Karpas-422 (cell line): ENCODE results near the gene VWA1. TPM values are rescaled to one million over a fixed set of nuclear protein-coding genes. Genes with fewer than 3 reads are reported as not detected.

Experiments used
- DNase-seq: peaks from one replicate; pipeline ENCODE4 v3.0.0-alpha.2; 2015
- H2AFZ ChIP-seq: fragments of 200-600 bp; sonication (generic); 2 replicates; pipeline ENCODE4 v1.6.1; 2014; ENCODE audit warnings: antibody characterized with exemption, low read length, mixed read lengths
- H3K27ac ChIP-seq: fragments of 200-600 bp; sonication (generic); 2 replicates; pipeline ENCODE4 v1.5.1; 2014; ENCODE audit warnings: mild to moderate bottlenecking, low read length, moderate library complexity
- H3K27me3 ChIP-seq: fragments of 200-600 bp; sonication (generic); 2 replicates; pipeline ENCODE4 v1.6.1; 2014; ENCODE audit warnings: low read length, mixed read lengths
- H3K36me3 ChIP-seq: fragments of 200-600 bp; sonication (generic); 2 replicates; pipeline ENCODE4 v1.6.1; 2014; ENCODE audit warnings: low read length, mixed read lengths; ENCODE audit not compliant: insufficient read depth
- H3K4me1 ChIP-seq: fragments of 200-600 bp; sonication (generic); 2 replicates; pipeline ENCODE4 v1.6.1; 2014; ENCODE audit warnings: mild to moderate bottlenecking, low read length, mixed read lengths
- H3K4me2 ChIP-seq: fragments of 200-600 bp; sonication (generic); 2 replicates; pipeline ENCODE4 v1.6.1; 2014; ENCODE audit warnings: low read length, low read depth, mild to moderate bottlenecking; ENCODE audit not compliant: poor library complexity, severe bottlenecking
- H3K4me3 ChIP-seq: fragments of 200-600 bp; sonication (generic); 2 replicates; pipeline ENCODE4 v1.5.1; 2014; ENCODE audit warnings: mild to moderate bottlenecking, antibody characterized with exemption, low read length, mixed read lengths
- H3K79me2 ChIP-seq: fragments of 200-600 bp; sonication (generic); 2 replicates; pipeline ENCODE4 v1.6.1; 2014; ENCODE audit warnings: mild to moderate bottlenecking, low read length, mixed read lengths
- H3K9ac ChIP-seq: fragments of 200-600 bp; sonication (generic); 2 replicates; pipeline ENCODE4 v1.6.0; 2014; ENCODE audit warnings: low read length
- H3K9me2 ChIP-seq: fragments of 200-600 bp; sonication (generic), shearing (Covaris generic); replicated peaks from 2 replicates; pipeline ENCODE4 v1.6.0; 2014; ENCODE audit warnings: mild to moderate bottlenecking, low read length, moderate library complexity; ENCODE audit not compliant: insufficient read depth
- H3K9me3 ChIP-seq: fragments of 300-700, 200-600 bp; sonication (generic); 2 replicates; pipeline ENCODE4 v1.6.1; 2014; ENCODE audit warnings: low read length, mixed read lengths
- H4K20me1 ChIP-seq: fragments of 200-600 bp; sonication (generic); 2 replicates; pipeline ENCODE4 v1.6.1; 2014; ENCODE audit warnings: mild to moderate bottlenecking, antibody characterized with exemption, low read length, low read depth; ENCODE audit not compliant: insufficient read depth
- total RNA-seq: library from RNA; depleted of rRNA; stranded (reverse); fragments of >200 nt; shearing (Covaris generic); gene quantifications from 2 replicates; pipeline ENCODE4 v1.2.3, GENCODE V29; 2014; ENCODE audit warnings: low replicate concordance

VWA1 gene
- total RNA-seq, 1 experiment from 2014 or later: not detected

DNA sequence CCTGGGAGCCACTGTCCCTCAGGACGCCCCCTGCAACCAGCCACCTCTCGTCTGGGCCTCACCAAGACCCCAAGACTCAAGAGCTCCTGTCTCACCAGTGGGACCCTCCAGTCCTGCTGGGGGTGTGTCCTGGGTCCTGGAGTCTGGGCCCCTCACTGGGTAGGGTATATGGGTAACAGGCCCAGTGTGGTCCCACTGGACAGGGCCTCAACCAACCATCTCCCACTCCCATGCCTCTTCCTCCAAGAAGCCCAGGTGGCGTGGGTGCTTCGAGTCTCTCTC is 725 bp upstream of the VWA1 start:
- no peaks in the 10 kb centered on the region for H4K20me1 ChIP-seq
- no peaks in the 10 kb centered on the region for H3K36me3 ChIP-seq
- H2AFZ ChIP-seq: no peak overlapping the region
- H3K4me1 ChIP-seq: peaks cover 5% of the 10 kb centered on the region; the same call in 1 of the 2 replicates
- H3K27ac ChIP-seq: no peak overlapping the region
- H3K27me3 ChIP-seq: no peaks in the 10 kb centered on the region
- no peak overlapping the region for H3K9ac ChIP-seq
- H3K79me2 ChIP-seq: no peaks in the 10 kb centered on the region
- no peaks in the 10 kb centered on the region for H3K9me3 ChIP-seq
- no peak overlapping the region for H3K4me3 ChIP-seq
- no peaks in the 10 kb centered on the region for H3K9me2 ChIP-seq
- no peak overlapping the region for H3K4me2 ChIP-seq
- DNase-seq: no peak

DNA sequence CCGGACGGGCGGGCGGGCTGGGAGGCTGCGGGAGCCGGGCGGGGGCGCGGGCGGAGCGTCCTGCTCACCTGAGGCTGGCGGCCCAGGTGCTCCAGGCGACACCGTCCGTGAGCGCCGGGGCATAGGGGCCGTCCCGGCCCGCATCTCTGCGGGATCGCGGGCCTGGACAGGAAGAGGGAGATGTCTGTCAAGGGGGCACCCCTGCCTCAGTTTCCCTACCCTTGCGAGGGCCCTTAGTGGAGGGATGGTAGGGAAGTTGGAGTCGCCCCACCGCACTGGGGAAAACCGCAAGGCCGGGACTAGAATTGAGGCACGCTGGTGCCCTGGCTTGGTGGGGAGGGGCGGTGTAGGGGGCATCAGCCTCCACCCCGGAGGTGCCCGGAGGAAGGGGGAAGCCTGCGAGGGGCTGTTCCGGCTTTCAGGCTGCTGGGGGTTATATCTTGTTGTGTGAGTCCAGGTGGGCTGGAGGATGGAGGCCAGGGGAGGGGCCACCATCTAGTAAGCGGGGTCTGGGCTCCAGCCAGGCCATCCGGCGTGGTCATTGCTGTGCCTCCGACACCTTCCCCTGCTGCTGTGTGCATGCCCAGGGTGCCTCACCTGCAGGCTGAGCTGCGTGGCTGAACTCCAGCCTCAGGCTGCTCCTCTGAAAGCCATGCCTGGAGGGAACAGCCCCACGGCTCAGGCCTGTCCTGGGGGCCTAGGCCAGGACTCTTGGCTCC is 580 bp downstream of the VWA1 start:
- Histone ChIP-seq H4K20me1 (no peaks in the 10 kb centered on the region), H3K9me3 (no peaks in the 10 kb centered on the region), H2AFZ (no peak overlapping the region), H3K9ac (no peak overlapping the region), H3K27me3 (no peaks in the 10 kb centered on the region), H3K79me2 (no peaks in the 10 kb centered on the region), H3K9me2 (no peaks in the 10 kb centered on the region), H3K4me3 (no peak overlapping the region), H3K4me1 (peaks cover 6% of the 10 kb centered on the region; the same call in 1 of the 2 replicates), H3K36me3 (no peaks in the 10 kb centered on the region), H3K27ac (no peak overlapping the region), H3K4me2 (no peak overlapping the region)
- DNase-seq: no peak

DNA sequence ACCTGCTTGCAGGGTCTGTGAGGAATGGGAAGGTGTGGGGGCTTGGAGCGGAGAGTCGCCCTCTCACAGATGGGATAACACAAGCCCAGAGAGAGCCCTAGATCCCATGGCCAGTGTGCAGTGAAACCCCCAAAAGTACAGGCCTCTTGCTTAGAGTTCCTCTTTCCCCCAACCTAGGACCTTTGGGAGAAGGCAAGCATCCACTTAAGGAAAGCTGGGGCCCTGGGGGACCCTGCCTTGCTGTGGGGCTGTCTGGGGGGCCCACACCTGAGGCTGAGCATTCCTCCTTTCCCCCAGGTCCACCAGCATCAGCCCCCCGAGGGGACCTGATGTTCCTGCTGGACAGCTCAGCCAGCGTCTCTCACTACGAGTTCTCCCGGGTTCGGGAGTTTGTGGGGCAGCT is 1.1 kb downstream of the VWA1 start:
- no peaks in the 10 kb centered on the region for H3K9me3 ChIP-seq
- H2AFZ ChIP-seq: no peak overlapping the region
- no peaks in the 10 kb centered on the region for H3K27me3 ChIP-seq
- H3K4me1 ChIP-seq: peaks cover 7% of the 10 kb centered on the region; the same call in 1 of the 2 replicates
- H3K36me3 ChIP-seq: no peaks in the 10 kb centered on the region
- no peaks in the 10 kb centered on the region for H4K20me1 ChIP-seq
- H3K79me2 ChIP-seq: no peaks in the 10 kb centered on the region
- DNase-seq: no peak
- no peak overlapping the region for H3K4me3 ChIP-seq
- no peak overlapping the region for H3K27ac ChIP-seq
- H3K9ac ChIP-seq: no peak overlapping the region
- H3K4me2 ChIP-seq: no peak overlapping the region
- no peaks in the 10 kb centered on the region for H3K9me2 ChIP-seq

DNA sequence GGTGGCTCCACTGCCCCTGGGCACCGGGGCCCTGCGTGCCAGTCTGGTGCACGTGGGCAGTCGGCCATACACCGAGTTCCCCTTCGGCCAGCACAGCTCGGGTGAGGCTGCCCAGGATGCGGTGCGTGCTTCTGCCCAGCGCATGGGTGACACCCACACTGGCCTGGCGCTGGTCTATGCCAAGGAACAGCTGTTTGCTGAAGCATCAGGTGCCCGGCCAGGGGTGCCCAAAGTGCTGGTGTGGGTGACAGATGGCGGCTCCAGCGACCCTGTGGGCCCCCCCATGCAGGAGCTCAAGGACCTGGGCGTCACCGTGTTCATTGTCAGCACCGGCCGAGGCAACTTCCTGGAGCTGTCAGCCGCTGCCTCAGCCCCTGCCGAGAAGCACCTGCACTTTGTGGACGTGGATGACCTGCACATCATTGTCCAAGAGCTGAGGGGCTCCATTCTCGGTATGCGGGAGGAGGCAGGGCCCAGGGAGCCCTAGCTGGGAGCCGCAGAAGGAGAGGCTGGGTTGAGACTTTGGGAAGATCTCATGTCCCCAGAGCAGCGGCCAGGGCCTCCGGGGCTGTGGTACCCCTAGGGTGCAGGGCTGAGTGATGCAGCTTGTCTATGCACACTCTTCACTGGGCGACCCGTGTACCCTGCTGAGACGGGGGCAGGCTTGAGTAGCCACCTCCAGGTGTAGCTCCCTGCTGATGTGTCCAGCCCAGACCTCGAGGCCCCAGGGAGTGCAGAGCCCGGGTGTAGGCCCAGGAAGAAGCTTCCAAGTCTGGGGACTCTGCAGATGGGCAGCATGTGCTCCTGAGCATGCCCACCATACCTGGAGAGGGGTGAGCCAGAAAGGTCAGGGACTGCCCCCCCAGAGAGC is 1.8 kb downstream of the VWA1 start:
- Histone ChIP-seq H3K4me2 (no peak overlapping the region), H3K27me3 (no peaks in the 10 kb centered on the region), H4K20me1 (no peaks in the 10 kb centered on the region), H3K36me3 (no peaks in the 10 kb centered on the region), H2AFZ (no peak overlapping the region), H3K79me2 (no peaks in the 10 kb centered on the region), H3K9me3 (no peaks in the 10 kb centered on the region), H3K9ac (no peak overlapping the region), H3K27ac (no peak overlapping the region), H3K9me2 (no peaks in the 10 kb centered on the region), H3K4me3 (no peak overlapping the region), H3K4me1 (peaks cover 7% of the 10 kb centered on the region; the same call in 1 of the 2 replicates)
- DNase-seq: no peak

DNA sequence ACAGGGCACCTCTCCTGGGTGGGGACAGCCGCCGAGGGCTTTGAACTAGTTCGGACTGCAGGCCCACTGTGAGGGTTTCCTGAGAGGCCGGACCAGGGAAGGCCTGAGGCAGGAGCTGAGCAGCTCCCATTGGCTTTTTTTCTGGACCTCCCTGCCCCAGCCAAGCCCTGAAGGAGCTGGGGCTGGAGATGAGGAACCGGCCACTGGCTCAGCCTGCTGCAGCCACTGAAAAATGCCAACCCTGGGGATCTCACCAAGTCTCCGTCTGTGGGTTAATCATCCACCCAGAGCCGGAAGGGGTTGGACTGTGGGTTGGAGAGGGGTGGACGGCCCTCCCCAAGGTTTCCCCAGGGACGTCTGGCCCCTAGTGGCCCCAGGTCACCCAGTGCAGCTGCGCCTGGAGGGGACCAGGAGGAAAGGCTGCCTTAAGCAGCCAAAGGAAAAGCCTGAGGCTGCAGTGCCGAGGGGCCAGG is 2.5 kb downstream of the VWA1 start:
- no peak overlapping the region for H3K4me2 ChIP-seq
- no peaks in the 10 kb centered on the region for H3K9me3 ChIP-seq
- H3K4me1 ChIP-seq: peaks cover 7% of the 10 kb centered on the region; the same call in 1 of the 2 replicates
- no peak overlapping the region for H3K4me3 ChIP-seq
- H3K9me2 ChIP-seq: no peaks in the 10 kb centered on the region
- no peak overlapping the region for H2AFZ ChIP-seq
- H3K36me3 ChIP-seq: no peaks in the 10 kb centered on the region
- H3K27ac ChIP-seq: no peak overlapping the region
- no peak for DNase-seq
- H4K20me1 ChIP-seq: no peaks in the 10 kb centered on the region
- no peaks in the 10 kb centered on the region for H3K27me3 ChIP-seq
- H3K79me2 ChIP-seq: no peaks in the 10 kb centered on the region
- no peak overlapping the region for H3K9ac ChIP-seq

DNA sequence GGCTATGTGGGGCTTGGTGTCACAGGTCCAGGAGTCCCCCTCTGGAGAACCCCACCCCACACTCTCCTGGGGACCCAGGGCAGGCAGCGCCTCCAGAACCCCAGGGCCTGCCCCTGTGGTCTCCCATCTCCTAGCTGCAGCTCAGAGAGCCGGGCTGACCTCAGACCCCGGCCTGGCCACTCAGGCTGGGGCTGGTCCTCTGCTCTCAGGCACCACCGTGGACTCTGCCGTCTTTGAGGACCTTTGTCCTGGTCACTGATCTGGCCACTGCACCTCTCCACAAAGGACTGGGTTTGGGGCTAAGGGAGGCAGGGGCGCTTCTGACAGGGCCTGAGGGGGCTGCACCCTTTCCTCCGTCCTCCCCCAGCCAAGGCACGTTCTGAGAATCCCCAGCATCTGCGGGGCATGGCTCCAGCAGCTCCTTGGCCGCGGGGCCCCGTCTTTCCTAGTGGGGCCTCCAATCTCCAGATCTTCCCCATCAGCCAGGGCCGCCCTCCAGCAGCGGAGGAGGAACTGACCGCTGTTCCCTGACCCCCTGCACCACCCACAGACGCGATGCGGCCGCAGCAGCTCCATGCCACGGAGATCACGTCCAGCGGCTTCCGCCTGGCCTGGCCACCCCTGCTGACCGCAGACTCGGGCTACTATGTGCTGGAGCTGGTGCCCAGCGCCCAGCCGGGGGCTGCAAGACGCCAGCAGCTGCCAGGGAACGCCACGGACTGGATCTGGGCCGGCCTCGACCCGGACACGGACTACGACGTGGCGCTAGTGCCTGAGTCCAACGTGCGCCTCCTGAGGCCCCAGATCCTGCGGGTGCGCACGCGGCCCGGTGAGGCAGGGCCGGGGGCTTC is 3.3 kb downstream of the VWA1 start:
- H3K27ac ChIP-seq: no peak overlapping the region
- no peak overlapping the region for H3K4me3 ChIP-seq
- H2AFZ ChIP-seq: no peak overlapping the region
- peaks cover 7% of the 10 kb centered on the region; the same call in 1 of the 2 replicates for H3K4me1 ChIP-seq
- H3K27me3 ChIP-seq: no peaks in the 10 kb centered on the region
- H3K4me2 ChIP-seq: no peak overlapping the region
- H3K9ac ChIP-seq: no peak overlapping the region
- H3K79me2 ChIP-seq: no peaks in the 10 kb centered on the region
- no peaks in the 10 kb centered on the region for H4K20me1 ChIP-seq
- H3K9me2 ChIP-seq: no peaks in the 10 kb centered on the region
- H3K9me3 ChIP-seq: no peaks in the 10 kb centered on the region
- H3K36me3 ChIP-seq: no peaks in the 10 kb centered on the region
- DNase-seq: no peak

DNA sequence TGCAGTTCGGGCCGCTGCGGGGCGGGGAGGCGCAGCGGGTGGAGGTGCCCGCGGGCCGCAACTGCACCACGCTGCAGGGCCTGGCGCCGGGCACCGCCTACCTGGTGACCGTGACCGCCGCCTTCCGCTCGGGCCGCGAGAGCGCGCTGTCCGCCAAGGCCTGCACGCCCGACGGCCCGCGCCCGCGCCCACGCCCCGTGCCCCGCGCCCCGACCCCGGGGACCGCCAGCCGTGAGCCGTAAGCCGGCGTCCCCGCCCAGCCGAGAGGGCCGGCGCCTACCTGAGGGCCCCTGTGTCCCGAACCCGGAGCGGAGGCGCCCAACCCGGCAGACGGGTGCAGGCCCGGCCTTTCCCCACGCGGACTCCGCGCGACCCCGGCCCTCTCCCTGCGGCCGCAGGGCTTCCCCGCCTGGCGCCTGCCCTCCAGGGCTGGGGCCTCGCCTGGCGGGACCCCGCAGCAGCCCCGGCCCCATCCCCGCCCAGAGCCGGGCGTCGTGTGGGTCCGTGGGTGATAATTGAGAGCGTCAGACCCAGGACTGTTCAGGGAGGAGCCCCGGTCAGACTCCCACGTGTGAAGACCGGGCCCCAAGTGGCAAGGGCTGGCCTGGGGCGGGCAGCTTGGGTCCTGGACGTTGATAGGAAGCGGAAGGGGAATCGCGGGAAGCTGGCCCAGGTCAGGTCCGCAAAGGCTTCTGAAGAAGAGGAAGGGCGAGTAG is 4.2 kb downstream of the VWA1 start:
- DNase-seq: no peak
- Histone ChIP-seq H3K4me2 (no peak overlapping the region), H3K27ac (no peak overlapping the region), H3K4me1 (peaks cover 7% of the 10 kb centered on the region; the same call in 1 of the 2 replicates), H3K36me3 (no peaks in the 10 kb centered on the region), H4K20me1 (no peaks in the 10 kb centered on the region), H3K4me3 (no peak overlapping the region), H3K9me2 (no peaks in the 10 kb centered on the region), H3K79me2 (no peaks in the 10 kb centered on the region), H3K9me3 (no peaks in the 10 kb centered on the region), H3K9ac (no peak overlapping the region), H2AFZ (no peak overlapping the region), H3K27me3 (no peaks in the 10 kb centered on the region)
